K562 (cell line): ENCODE results near the gene LMF2. TPM values are rescaled to one million over a fixed set of nuclear protein-coding genes. Genes with fewer than 3 reads are reported as not detected.

Experiments used
- ATAC-seq: fragments of 200-7000 bp; cut with Tn5 transposase; 3 replicates; pipeline ENCODE4 v1.9.1; 2020; ENCODE audit warnings: moderate library complexity
- BruUV-seq: library from RNA; stranded (reverse); fragments of 400-500 nt; replicated peaks from 2 replicates; lab custom pipeline; 2021; lab: Mats Ljungman, UMichigan
- CTCF ChIA-PET: fragments of 300-600 bp; formaldehyde crosslinking; extraction: SDS; loops from one replicate; lab custom pipeline; 2021; ENCODE audit warnings: low intra/inter-chr PET ratio; lab: Yijun Ruan, JAX
- POLR2A ChIA-PET: fragments of 300-600, 350-650 bp; sonication (Branson Sonifier 250); formaldehyde crosslinking; extraction: SDS; loops from one replicate; lab custom pipeline; 2021; ENCODE audit warnings: antibody characterized with exemption, inconsistent platforms; lab: Yijun Ruan, JAX
- DNase-seq, 4 experiments: peaks; one replicate each; pipeline versions ENCODE4 v3.0.0 to v3.0.0-alpha.2; 2011 to 2018; ENCODE audit warnings: low spot score in 3 of 4, mixed read lengths in 3 of 4; ENCODE audit errors: extremely low read depth in 1 of 4
- FAIRE-seq: peaks from 2 replicates; lab custom pipeline; 2011; peaks lifted over from hg19 to GRCh38; lab: Jason Lieb, UNC
- H2AFZ ChIP-seq: 2 replicates; pipeline ENCODE4 v1.6.0; 2011; ENCODE audit warnings: low read depth, low read length, control low read depth, inconsistent platforms
- H3K27ac ChIP-seq: fragments of 200-600 bp; 3 replicates; pipeline ENCODE4 v1.8.0; 2011; ENCODE audit warnings: low read depth, mild to moderate bottlenecking, control low read depth, inconsistent platforms, low read length, moderate library complexity, mixed read lengths; ENCODE audit errors: extremely low read depth
- H3K27me3 ChIP-seq, 2 experiments: fragments of 300-600 bp in 1 of 2; 2 replicates in 1 of 2; 3 replicates in 1 of 2; pipeline versions ENCODE4 v1.6.0 to v1.8.0; 2011; ENCODE audit warnings: inconsistent platforms in 2 of 2, low read length in 2 of 2, mild to moderate bottlenecking in 1 of 2, mixed read lengths in 1 of 2, moderate library complexity in 1 of 2; ENCODE audit not compliant: control insufficient read depth in 2 of 2, insufficient read depth in 2 of 2
- H3K36me3 ChIP-seq: fragments of 300-600 bp; 3 replicates; pipeline ENCODE4 v1.8.0; 2011; ENCODE audit warnings: mild to moderate bottlenecking, low read length, inconsistent platforms; ENCODE audit not compliant: control insufficient read depth, insufficient read depth
- H3K4me1 ChIP-seq, 2 experiments: fragments of 200-600 bp in 1 of 2; replicated peaks in 1 of 2; 2 replicates in 1 of 2; 3 replicates in 1 of 2; pipeline versions ENCODE4 v1.5.1 to v1.8.0; 2011; ENCODE audit warnings: inconsistent platforms in 2 of 2, low read length in 2 of 2, mild to moderate bottlenecking in 1 of 2, mixed read lengths in 1 of 2, moderate library complexity in 1 of 2; ENCODE audit not compliant: control insufficient read depth in 2 of 2, insufficient read depth in 2 of 2
- H3K4me2 ChIP-seq: 2 replicates; pipeline ENCODE4 v1.6.1; 2011; ENCODE audit warnings: low read length, control low read depth, inconsistent platforms, mixed read lengths; ENCODE audit not compliant: insufficient read depth
- H3K4me3 ChIP-seq: fragments of 200-600 bp; sonication (generic), shearing (Covaris generic); 2 replicates; pipeline ENCODE4 v1.5.1; 2016; ENCODE audit warnings: control low read depth, inconsistent platforms
- H3K79me2 ChIP-seq: fragments of 200-600 bp; 3 replicates; pipeline ENCODE4 v1.8.0; 2011; ENCODE audit warnings: low read length, inconsistent platforms; ENCODE audit not compliant: control insufficient read depth, insufficient read depth
- H3K9ac ChIP-seq, 2 experiments: 2 replicates each; pipeline versions ENCODE4 v1.6.0 to v1.6.1; 2011; ENCODE audit warnings: low read depth in 2 of 2, low read length in 2 of 2, control low read depth in 1 of 2, inconsistent platforms in 1 of 2, mild to moderate bottlenecking in 1 of 2, mixed read lengths in 1 of 2; ENCODE audit not compliant: insufficient read depth in 1 of 2
- H3K9me1 ChIP-seq: one replicate; pipeline ENCODE4 v1.6.0; 2011; ENCODE audit warnings: inconsistent platforms, mild to moderate bottlenecking, low read length, moderate library complexity; ENCODE audit not compliant: control insufficient read depth, insufficient read depth
- H3K9me3 ChIP-seq: replicated peaks from 2 replicates; pipeline ENCODE4 v1.5.1; 2011; ENCODE audit warnings: low read depth, low read length, inconsistent platforms; ENCODE audit not compliant: control insufficient read depth, insufficient read depth
- H4K20me1 ChIP-seq: replicated peaks from 2 replicates; pipeline ENCODE4 v1.6.1; 2011; ENCODE audit warnings: low read length, inconsistent platforms, mixed read lengths; ENCODE audit not compliant: control insufficient read depth, insufficient read depth
- CBFB ChIP-seq: sonication (generic); formaldehyde crosslinking; IDR thresholded peaks from 2 replicates; pipeline ENCODE4 v1.4.0; 2020; ENCODE audit warnings: mild to moderate bottlenecking, missing genetic modification reagents
- CHD4 ChIP-seq: fragments of 200-600 bp; sonication (generic); IDR thresholded peaks from 3 replicates; pipeline ENCODE4 v1.6.1; 2012; ENCODE audit warnings: low read depth, mild to moderate bottlenecking, mixed read lengths, low read length, inconsistent platforms; ENCODE audit not compliant: insufficient read depth, insufficient replicate concordance, poor library complexity, severe bottlenecking
- FIP1L1 ChIP-seq: fragments of 200-400 bp; formaldehyde crosslinking; IDR thresholded peaks from 2 replicates; pipeline ENCODE4 v1.6.1; 2018; ENCODE audit warnings: mild to moderate bottlenecking, low read depth, low read length; ENCODE audit not compliant: poor library complexity, severe bottlenecking
- FUS ChIP-seq: fragments of 200-400 bp; formaldehyde crosslinking; optimal IDR thresholded peaks from 2 replicates; pipeline ENCODE3; 2017; ENCODE audit warnings: low read depth, low read length
- IFI16 ChIP-seq: fragments of 250-450 bp; sonication (Bioruptor Pico); IDR thresholded peaks from 2 replicates; pipeline ENCODE4 v2.1.2; 2022; ENCODE audit warnings: mild to moderate bottlenecking, inconsistent platforms
- JUNB ChIP-seq: fragments of 450-650 bp; formaldehyde crosslinking; conservative IDR thresholded peaks from 2 replicates; pipeline ENCODE4 v1.4.0; 2020; ENCODE audit warnings: mild to moderate bottlenecking
- OTX1 ChIP-seq: fragments of 450-650 bp; formaldehyde crosslinking; IDR thresholded peaks from 2 replicates; pipeline ENCODE4 v1.4.0; 2022; ENCODE audit warnings: mild to moderate bottlenecking
- RNF2 ChIP-seq: sonication (generic); IDR thresholded peaks from 2 replicates; pipeline ENCODE4 v1.6.1; 2016
- SAFB ChIP-seq: fragments of 200-400 bp; formaldehyde crosslinking; IDR thresholded peaks from 2 replicates; pipeline ENCODE4 v1.6.1; 2017; ENCODE audit warnings: low read depth, low read length, borderline replicate concordance
- SFPQ ChIP-seq: fragments of 200-400 bp; formaldehyde crosslinking; IDR thresholded peaks from 2 replicates; pipeline ENCODE4 v1.6.1; 2017; ENCODE audit warnings: mild to moderate bottlenecking, low read depth, low read length, moderate library complexity
- SPI1 ChIP-seq: IDR thresholded peaks from 2 replicates; pipeline ENCODE4 v1.6.1; 2011; ENCODE audit warnings: low read depth, low read length, control low read depth, borderline replicate concordance
- YBX1 ChIP-seq: fragments of 450-650 bp; IDR thresholded peaks from 2 replicates; pipeline ENCODE4 v1.7.1; 2016; ENCODE audit warnings: mild to moderate bottlenecking
- ZNF165 ChIP-seq: fragments of 250-450 bp; sonication (Bioruptor Pico); IDR thresholded peaks from 2 replicates; pipeline ENCODE4 v1.4.0; 2020; ENCODE audit warnings: borderline replicate concordance
- ZNF655 ChIP-seq: fragments of 250-450 bp; sonication (Bioruptor Pico); IDR thresholded peaks from 2 replicates; pipeline ENCODE4 v1.5.0; 2021
- WGBS: fragments of 100-300 bp; shearing (Covaris generic); methylation state at CpG from one replicate; pipeline ENCODE4 v1.1.6; 2016; ENCODE audit warnings: low coverage, mixed read lengths; ENCODE audit not compliant: insufficient coverage; ENCODE audit errors: missing lambda C conversion rate; 5-methylcytosine and 5-hydroxymethylcytosine counted together
- in situ Hi-C: fragments of 300-500 bp; cut with MboI; formaldehyde crosslinking; loops from 4 replicates; pipeline ENCODE4 v1.15.0; 2018; ENCODE audit warnings: inconsistent platforms, mixed read lengths
- intact Hi-C: fragments of 100-400 bp; cut with micrococcal nuclease; formaldehyde crosslinking; loops from 2 replicates; pipeline ENCODE4 v1.14.2; 2022
- polyA plus RNA-seq, 8 experiments: library from polyadenylated mRNA; depleted of rRNA in 4 of 8; stranded (reverse) in 5 of 8; unstranded in 3 of 8; fragments of >200 nt; fragmentation: Nextera tagmentation in 2 of 8; fragmentation: Illumina TruSeq in 1 of 8; extraction: Ambion mirVana in 2 of 8; extraction: Trizol in 1 of 8; gene quantifications; 2 replicates each; pipeline versions ENCODE4 v1.2.1 to v1.2.3, GENCODE V29; 2011 to 2014; ENCODE audit warnings: inconsistent platforms in 1 of 8, missing spikeins in 1 of 8
- total RNA-seq, 7 experiments: library from RNA; depleted of rRNA in 6 of 7; stranded (reverse); fragments of >200 nt in 6 of 7; fragmentation: Illumina TruSeq in 2 of 7; extraction: Trizol in 2 of 7; gene quantifications; 2 replicates each; pipeline versions ENCODE4 v1.2.1 to v1.2.3, GENCODE V29; 2011 to 2021; ENCODE audit warnings: low replicate concordance in 1 of 7

Gene LMF2
- total and polyA plus RNA-seq, 9 of the 15 experiments (the other 6 are each of a cell fraction or from before 2014, with no cell fraction given), result 0.08 to 37.1 (median 7.6) TPM

GRCh38 chr22:50476868-50477267 lies 30.6 kb downstream of the LMF2 start:
- Histone ChIP-seq H3K4me3 (no peak overlapping the region), H3K4me1 (peaks cover 13 to 48% of the 10 kb centered on the region in 2 experiments; a peak in 4 of 5 replicates), H3K4me2 (no peak overlapping the region), H3K9me1 (peaks cover 4% of the 10 kb centered on the region), H4K20me1 (peaks cover 22% of the 10 kb centered on the region), H3K9me3 (no peaks in the 10 kb centered on the region), H2AFZ (no peak overlapping the region), H3K27me3 (no peaks in the 10 kb centered on the region), H3K36me3 (0 out of 3 replicates have a peak, but pooled peaks cover 2% of the 10 kb centered on the region), H3K27ac (no peak overlapping the region), H3K79me2 (peaks cover 25% of the 10 kb centered on the region), H3K9ac (no peak overlapping the region)
- ChIA-PET POLR2A (interaction anchor here (0.6 kb wide), 1 partner anchor 56 kb away, joined by 3 read pairs; no protein-coding TSS in a partner anchor), CTCF (no interaction called here)
- ATAC-seq (no peak), DNase-seq (no peak), FAIRE-seq (no peak)
- in situ Hi-C loops (no loop called here), intact Hi-C loops (no loop called here)
- no TSS peak for BruUV-seq
- no peak for TF ChIP-seq SFPQ
- no peak for TF ChIP-seq YBX1
- TF ChIP-seq IFI16, result no peak
- no peak for TF ChIP-seq ZNF655 (CRISPR knock-in tag)
- no peak for TF ChIP-seq FIP1L1
- no peak for TF ChIP-seq CHD4
- no peak for TF ChIP-seq RNF2
- no peak for TF ChIP-seq JUNB (CRISPR knock-in tag)
- no peak for TF ChIP-seq OTX1 (CRISPR knock-in tag)
- no peak for TF ChIP-seq ZNF165 (CRISPR knock-in tag)
- TF ChIP-seq SAFB, result no peak
- TF ChIP-seq CBFB, result no peak
- no peak for TF ChIP-seq FUS
- TF ChIP-seq SPI1, result no peak
- WGBS, result 45% methylated on average over 5 of the region's 7 CpGs
